GM12878 (cell line): ENCODE measurements around the gene TERF2IP. TPM values are rescaled to one million over a fixed set of nuclear protein-coding genes. Genes with fewer than 3 reads are reported as not detected.
A peak's percentile ranks its signal among the peaks of the same experiment; 100 is the strongest.

Source experiments
- ATAC-seq: fragments of 200-7000 bp; cut with Tn5 transposase; 3 replicates; pipeline ENCODE4 v1.9.1; 2020; ENCODE audit warnings: mild to moderate bottlenecking, moderate library complexity
- BruUV-seq: library from RNA; stranded (reverse); fragments of 400-500 nt; replicated peaks from 2 replicates; lab custom pipeline; 2021; lab: Mats Ljungman, UMichigan
- CTCF ChIA-PET: fragments of 300-600 bp; sonication (Branson Sonifier 250); formaldehyde crosslinking; extraction: SDS; loops from one replicate; lab custom pipeline; 2021; ENCODE audit warnings: inconsistent platforms; lab: Yijun Ruan, JAX
- POLR2A ChIA-PET: fragments of 350-600 bp; formaldehyde crosslinking; extraction: SDS; loops from one replicate; lab custom pipeline; 2021; ENCODE audit warnings: inconsistent platforms; lab: Charles Lee
- RAD21 ChIA-PET: fragments of 300-600 bp; sonication (Branson Sonifier 250); formaldehyde crosslinking; loops from one replicate; lab custom pipeline; 2023; ENCODE audit warnings: antibody characterized with exemption; ENCODE audit not compliant: unreplicated experiment; lab: Charles Lee
- SMC1A ChIA-PET: fragments of 300-600 bp; sonication (Branson Sonifier 250); formaldehyde crosslinking; loops from one replicate; lab custom pipeline; 2023; ENCODE audit not compliant: unreplicated experiment, uncharacterized antibody; lab: Charles Lee
- DNase-seq: peaks from one replicate; pipeline ENCODE4 v3.0.0-alpha.2; 2011; ENCODE audit warnings: low read depth, low spot score
- FAIRE-seq: peaks from 3 replicates; lab custom pipeline; 2011; peaks lifted over from hg19 to GRCh38; lab: Jason Lieb, UNC
- H2AFZ ChIP-seq: 2 replicates; pipeline ENCODE4 v1.6.0; 2011; ENCODE audit warnings: low read depth, low read length, control low read depth; ENCODE audit not compliant: control insufficient read depth
- H3K27ac ChIP-seq: 2 replicates; pipeline ENCODE4 v1.5.1; 2011; ENCODE audit warnings: control low read depth; ENCODE audit not compliant: control insufficient read depth, insufficient read depth
- H3K27me3 ChIP-seq, 2 experiments: replicated peaks in 1 of 2; 2 replicates each; pipeline versions ENCODE4 v1.6.0 to v1.6.1; 2011; ENCODE audit warnings: low read length in 1 of 2; ENCODE audit not compliant: control insufficient read depth in 2 of 2, insufficient read depth in 2 of 2
- H3K36me3 ChIP-seq, 2 experiments: 2 replicates each; pipeline ENCODE4 v1.5.1; 2011; ENCODE audit warnings: low read length in 1 of 2; ENCODE audit not compliant: control insufficient read depth in 2 of 2, insufficient read depth in 2 of 2
- H3K4me1 ChIP-seq: 2 replicates; pipeline ENCODE4 v1.6.1; 2011; ENCODE audit warnings: mild to moderate bottlenecking, low read length, moderate library complexity, mixed read lengths; ENCODE audit not compliant: control insufficient read depth, insufficient read depth
- H3K4me2 ChIP-seq: 2 replicates; pipeline ENCODE4 v1.6.0; 2011; ENCODE audit warnings: control low read depth; ENCODE audit not compliant: control insufficient read depth, insufficient read depth
- H3K4me3 ChIP-seq: fragments of 200-600 bp; sonication (generic); 2 replicates; pipeline ENCODE4 v1.5.1; 2016
- H3K79me2 ChIP-seq: 2 replicates; pipeline ENCODE4 v1.6.0; 2011; ENCODE audit warnings: low read length; ENCODE audit not compliant: control insufficient read depth, insufficient read depth
- H3K9ac ChIP-seq: 2 replicates; pipeline ENCODE4 v1.8.0; 2011; ENCODE audit warnings: low read length, control low read depth, mixed read lengths; ENCODE audit not compliant: control insufficient read depth, insufficient read depth
- H3K9me3 ChIP-seq: replicated peaks from 3 replicates; pipeline ENCODE4 v1.5.1; 2011; ENCODE audit warnings: mild to moderate bottlenecking, low read length; ENCODE audit not compliant: control insufficient read depth, insufficient read depth
- H4K20me1 ChIP-seq: 2 replicates; pipeline ENCODE4 v1.6.0; 2011; ENCODE audit not compliant: control insufficient read depth, insufficient read depth
- E2F8 ChIP-seq: fragments of 450-650 bp; IDR thresholded peaks from 2 replicates; pipeline ENCODE4 v1.6.1; 2018; ENCODE audit warnings: mild to moderate bottlenecking, low read depth, moderate library complexity; ENCODE audit not compliant: partially characterized antibody
- EGR1 ChIP-seq, 2 experiments: IDR thresholded peaks; 1 replicate in 1 of 2; 2 replicates in 1 of 2; pipeline ENCODE4 v1.6.1; 2011 to 2012; ENCODE audit warnings: low read depth in 2 of 2, low read length in 2 of 2, borderline replicate concordance in 1 of 2, mild to moderate bottlenecking in 1 of 2, moderate library complexity in 1 of 2
- IRF3 ChIP-seq: fragments of 450-650 bp; IDR thresholded peaks from 2 replicates; pipeline ENCODE4 v1.6.1; 2014; ENCODE audit warnings: mild to moderate bottlenecking
- MEF2A ChIP-seq: IDR thresholded peaks from 2 replicates; pipeline ENCODE4 v1.6.1; 2011; ENCODE audit warnings: low read depth, mild to moderate bottlenecking, low read length, moderate library complexity; ENCODE audit not compliant: insufficient read depth
- MLLT1 ChIP-seq: fragments of 450-650 bp; IDR thresholded peaks from 2 replicates; pipeline ENCODE4 v1.6.1; 2016; ENCODE audit warnings: mild to moderate bottlenecking
- NBN ChIP-seq: fragments of 450-650 bp; IDR thresholded peaks from 2 replicates; pipeline ENCODE4 v1.6.1; 2016
- NFYA ChIP-seq: IDR thresholded peaks from 2 replicates; pipeline ENCODE4 v1.6.1; 2011; ENCODE audit warnings: low read depth, mild to moderate bottlenecking, low read length, improper control_type of control experiment, borderline replicate concordance
- PBX3 ChIP-seq: IDR thresholded peaks from 2 replicates; pipeline ENCODE4 v1.6.1; 2011; ENCODE audit warnings: mild to moderate bottlenecking, low read depth, low read length, moderate library complexity; ENCODE audit not compliant: insufficient replicate concordance
- SIX5 ChIP-seq: IDR thresholded peaks from 2 replicates; pipeline ENCODE4 v1.6.1; 2011; ENCODE audit warnings: mild to moderate bottlenecking, low read depth, low read length, moderate library complexity; ENCODE audit not compliant: severe bottlenecking
- SRF ChIP-seq, 2 experiments: IDR thresholded peaks; 2 replicates each; pipeline ENCODE4 v1.6.1; 2011; ENCODE audit warnings: low read depth in 2 of 2, low read length in 2 of 2, mild to moderate bottlenecking in 1 of 2, moderate library complexity in 1 of 2
- WGBS: methylation state at CpG from one replicate; pipeline ENCODE4 v1.1.6; 2016; ENCODE audit warnings: low lambda C conversion rate; ENCODE audit not compliant: insufficient replicate concordance, insufficient coverage; ENCODE audit errors: missing lambda C conversion rate; 5-methylcytosine and 5-hydroxymethylcytosine counted together
- in situ Hi-C: fragments of 300-500 bp; cut with MboI; formaldehyde crosslinking; loops from 9 replicates; pipeline ENCODE4 v1.14.3; 2018; ENCODE audit warnings: mixed read lengths
- intact Hi-C: fragments of 100-400 bp; cut with micrococcal nuclease; formaldehyde crosslinking; loops from one replicate; pipeline ENCODE4 v1.14.2; 2022; ENCODE audit not compliant: unreplicated experiment
- polyA plus RNA-seq, 11 experiments: library from polyadenylated mRNA; depleted of rRNA in 4 of 11; unstranded in 6 of 11; stranded (reverse) in 5 of 11; fragments of >200 nt; fragmentation: Nextera tagmentation in 4 of 11; fragmentation: Illumina TruSeq in 1 of 11; extraction: Ambion mirVana in 4 of 11; extraction: Trizol in 1 of 11; gene quantifications; 1 replicate in 1 of 11; 2 replicates in 10 of 11; pipeline versions ENCODE4 v1.2.1 to v1.2.3, GENCODE V29; 2011 to 2016; ENCODE audit warnings: inconsistent platforms in 2 of 11, missing spikeins in 2 of 11, low read depth in 1 of 11
- total RNA-seq, 4 experiments: library from RNA; depleted of rRNA in 3 of 4; stranded (reverse); fragments of >200 nt in 3 of 4; fragmentation: Illumina TruSeq in 1 of 4; extraction: Trizol in 1 of 4; gene quantifications; 2 replicates each; pipeline versions ENCODE4 v1.2.1 to v1.2.3, GENCODE V29; 2013 to 2021

Gene TERF2IP
- total and polyA plus RNA-seq, 10 of the 15 experiments (the other 5 are each of a cell fraction or from before 2014, with no cell fraction given), result 19.6 to 93.1 (median 54.4) TPM

- TF ChIP-seq E2F8, result no peak
- no peak for TF ChIP-seq IRF3
- TF ChIP-seq, all 136 proteins: peak for 0
These were observed 33.3 kb upstream of the TERF2IP start (continued) for GRCh38 chr16:75614066-75614897.

- ChIA-PET RAD21 (interaction anchor here (0.7 kb wide), 1 partner anchor 140 kb away, joined by 4 read pairs; no protein-coding TSS in a partner anchor), POLR2A (interaction anchor here (0.6 kb wide), 1 partner anchor 26 kb away, joined by 4 read pairs; no protein-coding TSS in a partner anchor), SMC1A (interaction anchor here (1.7 kb wide), 1 partner anchor 9 kb away, joined by 6 read pairs; no protein-coding TSS in a partner anchor), CTCF (interaction anchor here (1.0 to 9.5 kb wide), 5 partner anchors 9 to 151 kb away, joined by 3 to 153 read pairs (median 4); partner anchors contain the start of gene TMEM170A)
- Histone ChIP-seq H3K4me3 (no peak overlapping the region), H3K4me2 (no peak overlapping the region), H3K9me3 (no peaks in the 10 kb centered on the region), H3K9ac (no peak overlapping the region), H3K79me2 (peaks cover 2% of the 10 kb centered on the region; the same call in 1 of the 2 replicates), H4K20me1 (no peaks in the 10 kb centered on the region), H3K4me1 (peaks cover 21% of the 10 kb centered on the region), H3K27me3 (no peaks in the 10 kb centered on the region), H2AFZ (no peak overlapping the region), H3K27ac (peak overlapping the region; percentile 32; the same call in 1 of the 2 replicates), H3K36me3 (peaks cover 6 to 33% of the 10 kb centered on the region in 2 experiments)
- ATAC-seq (no peak), DNase-seq (no peak), FAIRE-seq (no peak)
- in situ Hi-C loops (no loop called here), intact Hi-C loops (no loop called here)
- no TSS peak for BruUV-seq
- no peak for TF ChIP-seq SRF (IDR thresholded peaks at IDR 0.05; ENCODE audit: low read depth in 2 of 2, low read length in 2 of 2)
- TF ChIP-seq PBX3, result no peak
- TF ChIP-seq EGR1 (IDR thresholded peaks at IDR 0.05; ENCODE audit: borderline replicate concordance in 1 of 2, low read depth in 2 of 2, low read length in 2 of 2), result no peak
- no peak for TF ChIP-seq NFYA
- TF ChIP-seq MEF2A, result no peak
- no peak for TF ChIP-seq MLLT1
- no peak for TF ChIP-seq SIX5
- TF ChIP-seq NBN, result no peak
- 100% methylated on average over 2 of the region's 2 CpGs for WGBS
These were observed 32.0 kb upstream of the TERF2IP start for GRCh38 chr16:75615619-75616018.
